Gastroesophageal sphincter (tissue), 3 donors: Measurements from ENCODE around the gene PAPPA2.

Experiments
- CTCF ChIP-seq, 4 experiments: fragments of 200-600 bp in 2 of 4; fragments of 450-650 bp in 2 of 4; sonication (generic) in 1 of 4; IDR thresholded peaks; one replicate each; pipeline ENCODE4 v1.5.1; 2017 to 2019; ENCODE audit warnings: antibody characterized with exemption in 4 of 4, mild to moderate bottlenecking in 2 of 4, moderate library complexity in 2 of 4
- POLR2A ChIP-seq, 2 donors: fragments of 450-650 bp; IDR thresholded peaks; one replicate each; pipeline ENCODE4 v1.6.1; 2017; ENCODE audit warnings: antibody characterized with exemption in 2 of 2, mild to moderate bottlenecking in 2 of 2, moderate library complexity in 1 of 2
- POLR2AphosphoS5 ChIP-seq: sonication (generic); formaldehyde crosslinking; IDR thresholded peaks from one replicate; pipeline ENCODE4 v1.6.1; 2017; ENCODE audit warnings: antibody characterized with exemption

GRCh38 chr1:176853503-176853902 is 390.5 kb downstream of the PAPPA2 start:
- TF ChIP-seq CTCF (IDR thresholded peaks at IDR 0.05) (no peak), POLR2AphosphoS5 (no peak), POLR2A (IDR thresholded peaks at IDR 0.05) (no peak)
